Fibroblast of lung (primary cell): ENCODE results near the gene TFIP11. TPM values are rescaled to one million over a fixed set of nuclear protein-coding genes. Genes with fewer than 3 reads are reported as not detected.

Source experiments
- DNase-seq, 2 donors: peaks; one replicate each; pipeline versions ENCODE4 v3.0.0 to v3.0.0-alpha.2; 2010; ENCODE audit warnings: low read depth in 2 of 2
- H2AFZ ChIP-seq: 2 replicates; pipeline ENCODE4 v1.5.1; 2012; ENCODE audit warnings: low read length, control low read depth, inconsistent platforms
- H3K27ac ChIP-seq: 2 replicates; pipeline ENCODE4 v1.5.1; 2011; ENCODE audit warnings: low read length, control low read depth; ENCODE audit not compliant: insufficient read depth
- H3K27me3 ChIP-seq: 2 replicates; pipeline ENCODE4 v1.5.1; 2011; ENCODE audit warnings: mild to moderate bottlenecking, low read length; ENCODE audit not compliant: control insufficient read depth, insufficient read depth
- H3K36me3 ChIP-seq: 2 replicates; pipeline ENCODE4 v1.5.1; 2011; ENCODE audit warnings: low read length; ENCODE audit not compliant: control insufficient read depth, insufficient read depth
- H3K4me1 ChIP-seq: 2 replicates; pipeline ENCODE4 v1.5.1; 2011; ENCODE audit warnings: low read length; ENCODE audit not compliant: control insufficient read depth, insufficient read depth; ENCODE audit errors: extremely low read depth
- H3K4me2 ChIP-seq: 2 replicates; pipeline ENCODE4 v1.5.1; 2011; ENCODE audit warnings: low read length, control low read depth; ENCODE audit not compliant: insufficient read depth; ENCODE audit errors: extremely low read depth
- H3K4me3 ChIP-seq, 4 experiments: fragments of 200-600 bp in 1 of 4; sonication (generic) in 1 of 4; replicated peaks in 1 of 4; 2 replicates each; pipeline ENCODE4 v1.5.1; 2011 to 2016; ENCODE audit warnings: low read length in 4 of 4, low read depth in 3 of 4, mild to moderate bottlenecking in 3 of 4, control low read depth in 2 of 4, inconsistent platforms in 1 of 4, mixed read lengths in 1 of 4; ENCODE audit not compliant: insufficient read depth in 1 of 4; ENCODE audit errors: control extremely low read depth in 1 of 4
- H3K79me2 ChIP-seq: 2 replicates; pipeline ENCODE4 v1.5.1; 2012; ENCODE audit warnings: mild to moderate bottlenecking, low read length, inconsistent platforms; ENCODE audit not compliant: control insufficient read depth, insufficient read depth
- H3K9ac ChIP-seq: 2 replicates; pipeline ENCODE4 v1.5.1; 2011; ENCODE audit warnings: mild to moderate bottlenecking, low read length, control low read depth; ENCODE audit not compliant: insufficient read depth
- H3K9me3 ChIP-seq: 2 replicates; pipeline ENCODE4 v1.5.1; 2012; ENCODE audit warnings: low read depth, low read length; ENCODE audit not compliant: control insufficient read depth, insufficient read depth
- H4K20me1 ChIP-seq: 2 replicates; pipeline ENCODE4 v1.5.1; 2011; ENCODE audit warnings: low read length; ENCODE audit not compliant: control insufficient read depth, insufficient read depth; ENCODE audit errors: extremely low read depth
- EZH2 ChIP-seq: IDR thresholded peaks from 2 replicates; pipeline ENCODE4 v1.5.1; 2012; ENCODE audit warnings: low read length, control low read depth, mild to moderate bottlenecking; ENCODE audit errors: missing control alignments
- polyA plus RNA-seq, 2 donors: library from polyadenylated mRNA; depleted of rRNA in 1 of 2; stranded (reverse) in 1 of 2; unstranded in 1 of 2; fragments of >200 nt; gene quantifications; 2 replicates each; pipeline ENCODE4 v1.2.1, GENCODE V29; 2011 to 2012; ENCODE audit warnings: missing spikeins in 1 of 2
- total RNA-seq: library from RNA; depleted of rRNA; stranded (reverse); fragments of >200 nt; gene quantifications from 2 replicates; pipeline ENCODE4 v1.2.1, GENCODE V29; 2014
- TF ChIP-seq, protein P1 (sequence below), 2 donors: IDR thresholded peaks in 1 of 2; conservative IDR thresholded peaks in 1 of 2; 1 replicate in 1 of 2; 2 replicates in 1 of 2; pipeline ENCODE4 v1.5.1; 2011 to 2012; ENCODE audit warnings: low read length in 2 of 2, control low read depth in 1 of 2, inconsistent platforms in 1 of 2, low read depth in 1 of 2, mild to moderate bottlenecking in 1 of 2

Gene TFIP11
- total and polyA plus RNA-seq, 2 donors (not counting 1 experiment from before 2014, with no cell fraction given): 24.2 to 40.3 TPM

DNA sequence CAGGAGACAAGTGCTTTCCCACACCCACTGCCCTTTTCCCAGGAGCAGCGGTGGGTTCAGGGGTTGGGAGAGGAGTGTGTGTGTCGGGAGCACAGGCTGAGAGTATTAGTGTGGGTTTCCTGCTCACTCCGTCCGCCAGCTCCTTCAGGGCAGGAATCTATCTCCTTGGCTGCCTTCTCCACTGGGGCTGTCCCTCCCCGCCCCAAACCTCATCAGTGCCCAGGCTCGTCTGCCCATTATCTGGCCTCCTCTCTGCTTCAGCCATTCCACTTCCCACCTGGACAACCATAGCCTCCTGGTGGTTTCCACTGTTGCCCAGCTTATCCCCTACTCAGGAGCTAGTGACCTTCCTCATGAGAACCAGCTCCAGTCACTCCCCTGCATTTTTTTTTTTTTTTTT is 63.3 kb downstream of the TFIP11 start:
- H2AFZ ChIP-seq: no peak overlapping the region
- no peak overlapping the region for H3K4me3 ChIP-seq
- H3K9ac ChIP-seq: no peak overlapping the region
- peaks cover 5% of the 10 kb centered on the region for H3K36me3 ChIP-seq
- H3K4me1 ChIP-seq: no peaks in the 10 kb centered on the region
- no peaks in the 10 kb centered on the region for H3K27me3 ChIP-seq
- H3K27ac ChIP-seq: no peak overlapping the region
- no peak for TF ChIP-seq EZH2
- TF ChIP-seq, protein P1, sequence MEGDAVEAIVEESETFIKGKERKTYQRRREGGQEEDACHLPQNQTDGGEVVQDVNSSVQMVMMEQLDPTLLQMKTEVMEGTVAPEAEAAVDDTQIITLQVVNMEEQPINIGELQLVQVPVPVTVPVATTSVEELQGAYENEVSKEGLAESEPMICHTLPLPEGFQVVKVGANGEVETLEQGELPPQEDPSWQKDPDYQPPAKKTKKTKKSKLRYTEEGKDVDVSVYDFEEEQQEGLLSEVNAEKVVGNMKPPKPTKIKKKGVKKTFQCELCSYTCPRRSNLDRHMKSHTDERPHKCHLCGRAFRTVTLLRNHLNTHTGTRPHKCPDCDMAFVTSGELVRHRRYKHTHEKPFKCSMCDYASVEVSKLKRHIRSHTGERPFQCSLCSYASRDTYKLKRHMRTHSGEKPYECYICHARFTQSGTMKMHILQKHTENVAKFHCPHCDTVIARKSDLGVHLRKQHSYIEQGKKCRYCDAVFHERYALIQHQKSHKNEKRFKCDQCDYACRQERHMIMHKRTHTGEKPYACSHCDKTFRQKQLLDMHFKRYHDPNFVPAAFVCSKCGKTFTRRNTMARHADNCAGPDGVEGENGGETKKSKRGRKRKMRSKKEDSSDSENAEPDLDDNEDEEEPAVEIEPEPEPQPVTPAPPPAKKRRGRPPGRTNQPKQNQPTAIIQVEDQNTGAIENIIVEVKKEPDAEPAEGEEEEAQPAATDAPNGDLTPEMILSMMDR (conservative IDR thresholded peaks at IDR 0.05 in 1 of 2, IDR thresholded peaks at IDR 0.05 in 1 of 2; ENCODE audit: low read depth in 1 of 2, low read length in 2 of 2): no peak
- DNase-seq: no peak
- no peaks in the 10 kb centered on the region for H3K79me2 ChIP-seq
- H4K20me1 ChIP-seq: no peaks in the 10 kb centered on the region
- no peak overlapping the region for H3K4me2 ChIP-seq
- H3K9me3 ChIP-seq: no peaks in the 10 kb centered on the region

DNA sequence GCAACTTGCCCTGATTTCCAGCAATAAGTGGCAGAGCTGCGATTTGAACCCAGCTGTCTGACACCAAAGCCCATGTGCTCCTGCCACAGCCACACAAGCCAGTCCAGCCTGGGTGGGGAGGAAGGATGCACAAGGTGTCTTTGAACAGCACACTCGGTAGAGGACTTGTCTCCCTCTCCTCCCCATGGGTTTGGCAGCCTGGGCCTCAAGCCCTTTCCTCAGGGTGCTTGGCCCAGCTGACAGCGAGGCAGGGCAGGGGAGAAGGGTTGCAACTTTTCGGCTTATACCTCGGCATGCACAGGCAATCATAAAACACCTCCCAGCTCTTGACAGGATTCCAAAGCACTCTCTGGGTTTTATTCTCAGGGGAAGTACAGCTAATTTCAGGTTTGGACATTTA is 63.9 kb downstream of the TFIP11 start:
- no peak for DNase-seq
- no peak overlapping the region for H3K4me2 ChIP-seq
- no peaks in the 10 kb centered on the region for H3K4me1 ChIP-seq
- TF ChIP-seq, protein P1 (conservative IDR thresholded peaks at IDR 0.05 in 1 of 2, IDR thresholded peaks at IDR 0.05 in 1 of 2; ENCODE audit: low read depth in 1 of 2, low read length in 2 of 2): no peak
- TF ChIP-seq EZH2: no peak
- H3K4me3 ChIP-seq: no peak overlapping the region
- H2AFZ ChIP-seq: no peak overlapping the region
- no peaks in the 10 kb centered on the region for H3K79me2 ChIP-seq
- H3K9me3 ChIP-seq: no peaks in the 10 kb centered on the region
- H3K27ac ChIP-seq: no peak overlapping the region
- peaks cover 3% of the 10 kb centered on the region for H3K36me3 ChIP-seq
- no peak overlapping the region for H3K9ac ChIP-seq
- H4K20me1 ChIP-seq: no peaks in the 10 kb centered on the region
- H3K27me3 ChIP-seq: no peaks in the 10 kb centered on the region

DNA sequence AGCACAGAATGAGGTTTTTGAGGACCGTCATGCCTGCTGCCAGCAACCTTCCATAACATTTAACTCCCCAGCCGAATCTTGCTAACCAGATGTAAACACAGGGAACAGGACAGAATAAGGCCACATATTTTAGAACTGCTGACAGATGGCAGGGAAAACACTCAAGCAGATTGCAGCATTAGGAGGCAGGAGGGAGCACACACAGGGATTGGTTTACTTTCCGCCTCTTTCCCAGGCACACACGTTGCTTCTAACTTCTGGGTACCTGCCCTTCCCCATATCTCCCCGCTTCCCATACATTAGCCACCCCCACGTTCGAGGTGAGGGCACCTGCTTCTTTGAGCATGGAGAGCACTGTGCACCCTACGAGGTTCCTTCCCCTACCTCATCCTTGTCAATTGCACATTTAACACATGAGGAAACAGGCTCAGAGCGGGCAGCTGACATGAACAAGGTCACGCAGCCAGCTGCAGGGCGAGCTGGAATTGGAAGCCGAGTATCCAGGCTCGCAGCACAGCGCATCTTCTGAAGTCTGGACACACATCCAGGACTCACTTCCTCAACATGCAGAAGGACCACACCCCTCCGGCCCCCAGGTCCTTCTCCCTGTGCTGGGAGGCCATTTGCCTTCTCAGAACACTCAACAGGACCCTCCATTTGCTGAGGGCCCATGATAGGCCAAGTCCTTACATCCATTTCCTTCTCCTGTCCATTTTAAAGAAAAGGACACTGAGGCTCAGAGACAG is 64.5 kb downstream of the TFIP11 start:
- H3K36me3 ChIP-seq: no peaks in the 10 kb centered on the region
- H3K4me1 ChIP-seq: no peaks in the 10 kb centered on the region
- H3K27ac ChIP-seq: no peak overlapping the region
- H3K9ac ChIP-seq: no peak overlapping the region
- TF ChIP-seq EZH2: no peak
- TF ChIP-seq, protein P1 (conservative IDR thresholded peaks at IDR 0.05 in 1 of 2, IDR thresholded peaks at IDR 0.05 in 1 of 2; ENCODE audit: low read depth in 1 of 2, low read length in 2 of 2): no peak
- no peak overlapping the region for H2AFZ ChIP-seq
- H3K27me3 ChIP-seq: no peaks in the 10 kb centered on the region
- no peak overlapping the region for H3K4me2 ChIP-seq
- H3K4me3 ChIP-seq: no peak overlapping the region
- H3K9me3 ChIP-seq: no peaks in the 10 kb centered on the region
- H4K20me1 ChIP-seq: no peaks in the 10 kb centered on the region
- no peaks in the 10 kb centered on the region for H3K79me2 ChIP-seq
- no peak for DNase-seq
